SU-DHL-6 (cell line): ENCODE measurements around the gene SYVN1.

ENCODE experiments used
- H2AFZ ChIP-seq: fragments of 200-600 bp; sonication (generic); 2 replicates; pipeline ENCODE4 v1.6.1; 2014; ENCODE audit warnings: low read depth, mild to moderate bottlenecking, moderate library complexity, mixed read lengths, antibody characterized with exemption, low read length; ENCODE audit not compliant: severe bottlenecking
- H3F3A ChIP-seq: fragments of 200-600 bp; shearing (Covaris generic); 2 replicates; pipeline ENCODE4 v1.6.0; 2016; ENCODE audit warnings: antibody characterized with exemption, mild to moderate bottlenecking; ENCODE audit not compliant: insufficient read depth
- H3K27ac ChIP-seq: fragments of 200-600 bp; sonication (generic); 2 replicates; pipeline ENCODE4 v1.5.1; 2016; ENCODE audit warnings: low read depth, mild to moderate bottlenecking, low read length, moderate library complexity, mixed read lengths
- H3K27me3 ChIP-seq: fragments of 200-600 bp; sonication (generic), shearing (Covaris generic); 2 replicates; pipeline ENCODE4 v1.6.0; 2014; ENCODE audit warnings: mild to moderate bottlenecking, low read length
- H3K36me3 ChIP-seq: fragments of 200-600 bp; sonication (generic); 2 replicates; pipeline ENCODE4 v1.6.1; 2014; ENCODE audit warnings: mild to moderate bottlenecking, low read length, mixed read lengths
- H3K4me2 ChIP-seq: fragments of 300-600, 200-600 bp; shearing (Covaris generic), sonication (generic); 2 replicates; pipeline ENCODE4 v1.6.0; 2014; ENCODE audit warnings: low read length, low read depth, mild to moderate bottlenecking; ENCODE audit not compliant: poor library complexity, severe bottlenecking
- H3K4me3 ChIP-seq: fragments of 200-600 bp; sonication (generic); 2 replicates; pipeline ENCODE4 v1.5.1; 2014; ENCODE audit warnings: antibody characterized with exemption, low read length, mild to moderate bottlenecking, mixed read lengths; ENCODE audit not compliant: insufficient read depth, poor library complexity, severe bottlenecking
- H3K79me2 ChIP-seq: fragments of 200-600 bp; sonication (generic); 2 replicates; pipeline ENCODE4 v1.6.1; 2014; ENCODE audit warnings: mild to moderate bottlenecking, low read length, moderate library complexity; ENCODE audit not compliant: insufficient read depth
- H3K9ac ChIP-seq: fragments of 200-600 bp; sonication (generic); 2 replicates; pipeline ENCODE4 v1.7.0; 2014; ENCODE audit warnings: mild to moderate bottlenecking, low read length
- H3K9me2 ChIP-seq: fragments of 200-600 bp; sonication (generic); replicated peaks from 2 replicates; pipeline ENCODE4 v1.6.1; 2014; ENCODE audit warnings: low read length; ENCODE audit not compliant: insufficient read depth
- H3K9me3 ChIP-seq: fragments of 200-600 bp; sonication (generic); 2 replicates; pipeline ENCODE4 v1.6.1; 2014; ENCODE audit warnings: low read length, mixed read lengths; ENCODE audit not compliant: insufficient read depth
- H4K20me1 ChIP-seq: fragments of 200-600 bp; sonication (generic); 2 replicates; pipeline ENCODE4 v1.6.1; 2014; ENCODE audit warnings: low read depth, mild to moderate bottlenecking, antibody characterized with exemption, low read length, moderate library complexity, mixed read lengths
- CTCF ChIP-seq: fragments of 200-600 bp; sonication (generic); IDR thresholded peaks from one replicate; pipeline ENCODE4 v1.5.1; 2017; ENCODE audit warnings: antibody characterized with exemption, mild to moderate bottlenecking, low read length, moderate library complexity; ENCODE audit not compliant: insufficient read depth, poor library complexity, severe bottlenecking
- EZH2phosphoT487 ChIP-seq: fragments of 200-600 bp; sonication (generic), shearing (Covaris generic); conservative IDR thresholded peaks from 2 replicates; pipeline ENCODE4 v1.6.1; 2018; ENCODE audit warnings: mild to moderate bottlenecking, antibody characterized with exemption, low read length, moderate library complexity, mixed read lengths

The SYVN1 gene

GRCh38 chr11:65114538-65115171 lies 19.7 kb downstream of the SYVN1 start:
- Histone ChIP-seq H2AFZ (no peak overlapping the region), H3K9me2 (no peaks in the 10 kb centered on the region), H3K79me2 (peaks cover 5% of the 10 kb centered on the region), H3K9me3 (no peaks in the 10 kb centered on the region), H3K27me3 (no peaks in the 10 kb centered on the region), H3F3A (peaks cover 34% of the 10 kb centered on the region), H3K4me2 (no peak overlapping the region), H3K36me3 (peaks cover 1% of the 10 kb centered on the region; the same call in 1 of the 2 replicates), H3K9ac (no peak overlapping the region), H3K27ac (peak overlapping the region; percentile 88; the same call in 1 of the 2 replicates), H3K4me3 (no peak overlapping the region), H4K20me1 (no peaks in the 10 kb centered on the region)
- TF ChIP-seq CTCF (no peak), EZH2phosphoT487 (no peak)

- H3F3A ChIP-seq, result peaks cover 27% of the 10 kb centered on the region
- H4K20me1 ChIP-seq, result no peaks in the 10 kb centered on the region
- peak overlapping the region; percentile 91 for H3K9ac ChIP-seq
- H3K4me2 ChIP-seq, result peak overlapping the region; percentile 94
- no peak overlapping the region for H2AFZ ChIP-seq
- H3K27ac ChIP-seq, result peak overlapping the region; percentile 88
- H3K9me2 ChIP-seq, result no peaks in the 10 kb centered on the region
- no peak for TF ChIP-seq CTCF
- no peak for TF ChIP-seq EZH2phosphoT487
- no peak overlapping the region for H3K4me3 ChIP-seq
- peaks cover 5% of the 10 kb centered on the region for H3K79me2 ChIP-seq
- H3K36me3 ChIP-seq, result no peaks in the 10 kb centered on the region
- no peaks in the 10 kb centered on the region for H3K9me3 ChIP-seq
- H3K27me3 ChIP-seq, result no peaks in the 10 kb centered on the region
These were observed 20.5 kb downstream of the SYVN1 start for GRCh38 chr11:65113839-65114238.

- Histone ChIP-seq H3K9ac (peak overlapping the region; percentile 91), H3K4me3 (peak overlapping the region; percentile 90), H4K20me1 (no peaks in the 10 kb centered on the region), H3F3A (peaks cover 22% of the 10 kb centered on the region), H3K4me2 (peak overlapping the region; percentile 94), H3K27me3 (no peaks in the 10 kb centered on the region), H3K27ac (peak overlapping the region; percentile 88), H3K9me3 (no peaks in the 10 kb centered on the region), H2AFZ (no peak overlapping the region), H3K36me3 (no peaks in the 10 kb centered on the region), H3K79me2 (peaks cover 5% of the 10 kb centered on the region), H3K9me2 (no peaks in the 10 kb centered on the region)
- TF ChIP-seq CTCF (no peak), EZH2phosphoT487 (no peak)
These were observed 21.0 kb downstream of the SYVN1 start for GRCh38 chr11:65113361-65113756.
